NT2/D1 (cell line): ENCODE data around the gene PRRG4.
"Not testable (repeated sequence)": the region's sequence is repeated elsewhere in the genome, so short reads cannot be mapped to it uniquely, and the experiment has no call there.

Experiments
- DNase-seq: peaks from one replicate; pipeline ENCODE4 v3.0.0-alpha.2; 2011; ENCODE audit warnings: low read depth, low spot score
- H3K27me3 ChIP-seq: 2 replicates; pipeline ENCODE4 v1.6.0; 2011; ENCODE audit warnings: mild to moderate bottlenecking; ENCODE audit not compliant: insufficient read length, insufficient read depth
- H3K36me3 ChIP-seq: 2 replicates; pipeline ENCODE4 v1.6.1; 2011; ENCODE audit warnings: mild to moderate bottlenecking, low read length, mixed read lengths; ENCODE audit not compliant: insufficient read depth, insufficient read length
- H3K4me1 ChIP-seq: 2 replicates; pipeline ENCODE4 v1.5.1; 2011; ENCODE audit not compliant: insufficient read depth, insufficient read length
- H3K4me3 ChIP-seq: 2 replicates; pipeline ENCODE4 v1.5.1; 2011; ENCODE audit warnings: low read depth; ENCODE audit not compliant: insufficient read length
- H3K9ac ChIP-seq: 2 replicates; pipeline ENCODE4 v1.6.0; 2011; ENCODE audit warnings: low read depth; ENCODE audit not compliant: insufficient read length
- H3K9me3 ChIP-seq: 2 replicates; pipeline ENCODE4 v1.5.1; 2011; ENCODE audit warnings: mild to moderate bottlenecking, low read length; ENCODE audit not compliant: insufficient read depth
- SUZ12 ChIP-seq: IDR thresholded peaks from 2 replicates; pipeline ENCODE4 v1.6.1; 2011; ENCODE audit not compliant: insufficient read length, insufficient read depth; ENCODE audit errors: extremely low read depth
- YY1 ChIP-seq: IDR thresholded peaks from 2 replicates; pipeline ENCODE4 v1.6.1; 2011; ENCODE audit not compliant: insufficient read length, insufficient read depth
- ZNF274 ChIP-seq: IDR thresholded peaks from 2 replicates; pipeline ENCODE4 v1.6.1; 2011; ENCODE audit warnings: mild to moderate bottlenecking, low read depth, low read length

The PRRG4 gene

GRCh38 chr11:32821517-32821916 is 8.2 kb upstream of the PRRG4 start:
- TF ChIP-seq YY1 (no peak), SUZ12 (no peak), ZNF274 (no peak)
- H3K4me1 ChIP-seq = no peaks in the 10 kb centered on the region
- H3K9me3 ChIP-seq = no peaks in the 10 kb centered on the region
- no peak overlapping the region for H3K4me3 ChIP-seq
- H3K27me3 ChIP-seq = no peaks in the 10 kb centered on the region
- no peak for DNase-seq
- H3K36me3 ChIP-seq = no peaks in the 10 kb centered on the region
- H3K9ac ChIP-seq = no peak overlapping the region

- TF ChIP-seq YY1 (no peak), ZNF274 (no peak)
These were observed 7.7 kb upstream of the PRRG4 start for GRCh38 chr11:32821917-32822560.

GRCh38 chr11:32823617-32824016 is 6.1 kb upstream of the PRRG4 start:
- DNase-seq, H3K9ac ChIP-seq, H3K36me3 ChIP-seq, H3K4me1 ChIP-seq, H3K27me3 ChIP-seq, H3K9me3 ChIP-seq, H3K4me3 ChIP-seq: not testable (repeated sequence)

More at GRCh38 chr11:32821917-32822560, 7.7 kb upstream of the PRRG4 start:
- Histone ChIP-seq H3K36me3 (no peaks in the 10 kb centered on the region), H3K9me3 (no peaks in the 10 kb centered on the region), H3K4me1 (no peaks in the 10 kb centered on the region), H3K27me3 (no peaks in the 10 kb centered on the region), H3K9ac (no peak overlapping the region), H3K4me3 (no peak overlapping the region)
- DNase-seq = no peak

GRCh38 chr11:32826113-32826512 is 3.6 kb upstream of the PRRG4 start:
- TF ChIP-seq ZNF274 = no peak
- no peak for TF ChIP-seq SUZ12
- TF ChIP-seq YY1 = no peak

GRCh38 chr11:32827276-32827675 is 2.5 kb upstream of the PRRG4 start:
- Histone ChIP-seq H3K27me3 (peaks cover 39% of the 10 kb centered on the region), H3K4me3 (no peak overlapping the region), H3K9me3 (no peaks in the 10 kb centered on the region), H3K36me3 (no peaks in the 10 kb centered on the region), H3K9ac (no peak overlapping the region), H3K4me1 (no peaks in the 10 kb centered on the region)
- no peak for DNase-seq
- no peak for TF ChIP-seq SUZ12
- TF ChIP-seq YY1 = no peak
- no peak for TF ChIP-seq ZNF274

More at GRCh38 chr11:32826113-32826512, 3.6 kb upstream of the PRRG4 start:
- Histone ChIP-seq H3K9me3 (no peaks in the 10 kb centered on the region), H3K27me3 (peaks cover 34% of the 10 kb centered on the region), H3K4me3 (no peak overlapping the region), H3K9ac (no peak overlapping the region), H3K4me1 (no peaks in the 10 kb centered on the region), H3K36me3 (no peaks in the 10 kb centered on the region)
- DNase-seq = no peak

GRCh38 chr11:32829157-32829679 is 509 bp upstream of the PRRG4 start:
- Histone ChIP-seq H3K36me3 (no peaks in the 10 kb centered on the region), H3K9me3 (no peaks in the 10 kb centered on the region), H3K4me1 (no peaks in the 10 kb centered on the region), H3K9ac (no peak overlapping the region), H3K4me3 (peak overlapping the region; percentile 57), H3K27me3 (peaks cover 39% of the 10 kb centered on the region)
- TF ChIP-seq SUZ12 (no peak), ZNF274 (no peak), YY1 (no peak)
- DNase-seq = no peak

GRCh38 chr11:32830413-32830738 is 649 bp downstream of the PRRG4 start:
- Histone ChIP-seq H3K9me3 (no peaks in the 10 kb centered on the region), H3K9ac (no peak overlapping the region), H3K4me3 (peak overlapping the region; percentile 57), H3K27me3 (peaks cover 39% of the 10 kb centered on the region), H3K4me1 (no peaks in the 10 kb centered on the region), H3K36me3 (no peaks in the 10 kb centered on the region)
- TF ChIP-seq YY1 (no peak), SUZ12 (no peak), ZNF274 (no peak)
- no peak for DNase-seq
